GM23338 (cell line): Measurements from ENCODE around the gene JAK3. TPM values are rescaled to one million over a fixed set of nuclear protein-coding genes. Genes with fewer than 3 reads are reported as not detected.

ENCODE experiments used
- CREB1 ChIP-seq: fragments of 250-450 bp; sonication (Bioruptor Pico); IDR thresholded peaks from 2 replicates; pipeline ENCODE4 v1.5.0; 2020; ENCODE audit warnings: low read depth, mild to moderate bottlenecking, moderate library complexity
- EZH2 ChIP-seq: fragments of 200-600 bp; sonication (generic); IDR thresholded peaks from one replicate; pipeline ENCODE4 v1.8.0; 2017; ENCODE audit warnings: antibody characterized with exemption, mild to moderate bottlenecking, low read depth; ENCODE audit not compliant: unreplicated experiment
- NANOG ChIP-seq: IDR thresholded peaks from 2 replicates; pipeline ENCODE4 v1.6.1; 2016; ENCODE audit warnings: antibody characterized with exemption, borderline replicate concordance
- STAT1 ChIP-seq: IDR thresholded peaks from one replicate; pipeline ENCODE4 v1.6.1; 2016; ENCODE audit warnings: antibody characterized with exemption; ENCODE audit not compliant: unreplicated experiment
- ZNF114 ChIP-seq: fragments of 250-450 bp; sonication (Bioruptor Pico); IDR thresholded peaks from 2 replicates; pipeline ENCODE4 v1.5.0; 2020; ENCODE audit warnings: mild to moderate bottlenecking, moderate library complexity
- ZNF331 ChIP-seq: fragments of 250-450 bp; sonication (Bioruptor Pico); IDR thresholded peaks from 2 replicates; pipeline ENCODE4 v1.5.0; 2020; ENCODE audit warnings: low read depth, mild to moderate bottlenecking, moderate library complexity
- polyA plus RNA-seq: library from polyadenylated mRNA; unstranded; fragments of >200 nt; fragmentation: Nextera tagmentation; extraction: Ambion mirVana; gene quantifications from 2 replicates; pipeline ENCODE4 v1.2.1, GENCODE V29; 2016
- total RNA-seq: library from RNA; depleted of rRNA; stranded (reverse); fragments of >200 nt; shearing (Covaris generic); gene quantifications from 2 replicates; pipeline ENCODE4 v1.2.3, GENCODE V29; 2014
- TF ChIP-seq, protein P1 (sequence below): fragments of 250-450 bp; sonication (Bioruptor Pico); IDR thresholded peaks from 2 replicates; pipeline ENCODE4 v1.5.0; 2020; ENCODE audit warnings: mild to moderate bottlenecking, moderate library complexity
- TF ChIP-seq, protein P2 (sequence below): IDR thresholded peaks from one replicate; pipeline ENCODE4 v1.6.1; 2018; ENCODE audit warnings: antibody characterized with exemption; ENCODE audit not compliant: unreplicated experiment

The JAK3 gene
- total and polyA plus RNA-seq, 2 experiments from 2014 or later = 2.9 to 5.4 TPM

DNA sequence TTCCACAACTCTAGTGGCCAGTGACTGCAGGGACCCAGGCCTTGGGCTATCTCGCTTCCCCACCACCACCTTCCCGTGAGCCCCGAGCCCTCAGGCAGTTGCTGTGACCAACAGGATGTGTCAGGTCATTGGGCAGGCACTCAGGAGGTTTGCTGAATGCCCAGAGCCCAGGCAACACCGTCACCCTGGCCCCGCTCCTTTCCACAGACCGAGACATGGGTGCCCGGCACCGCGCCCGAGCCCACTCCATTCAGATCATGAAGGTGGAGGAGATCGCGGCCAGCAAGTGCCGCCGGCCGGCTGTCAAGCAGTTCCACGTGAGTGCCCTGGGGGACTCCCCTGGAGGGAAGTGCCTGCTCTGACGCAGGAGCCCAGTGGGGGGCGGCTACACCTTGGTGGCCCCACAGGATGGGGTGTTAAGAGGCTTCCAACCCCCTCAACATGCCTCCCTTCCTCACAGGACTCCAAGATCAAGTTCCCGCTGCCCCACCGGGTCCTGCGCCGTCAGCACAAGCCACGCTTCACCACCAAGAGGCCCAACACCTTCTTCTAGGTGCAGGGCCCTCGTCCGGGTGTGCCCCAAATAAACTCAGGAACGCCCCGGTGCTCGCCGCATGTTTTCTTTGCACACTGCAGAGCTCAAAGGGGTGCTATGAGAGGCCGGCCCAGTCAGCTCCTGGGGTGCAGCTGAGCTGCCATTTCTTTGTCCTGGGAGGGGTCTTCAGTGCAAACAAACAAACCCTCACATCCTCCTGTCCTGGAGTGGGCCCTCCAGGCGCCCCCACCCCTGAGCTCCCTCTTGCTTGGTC, 15.1 kb upstream of the JAK3 start (continued):
- TF ChIP-seq, protein P1, sequence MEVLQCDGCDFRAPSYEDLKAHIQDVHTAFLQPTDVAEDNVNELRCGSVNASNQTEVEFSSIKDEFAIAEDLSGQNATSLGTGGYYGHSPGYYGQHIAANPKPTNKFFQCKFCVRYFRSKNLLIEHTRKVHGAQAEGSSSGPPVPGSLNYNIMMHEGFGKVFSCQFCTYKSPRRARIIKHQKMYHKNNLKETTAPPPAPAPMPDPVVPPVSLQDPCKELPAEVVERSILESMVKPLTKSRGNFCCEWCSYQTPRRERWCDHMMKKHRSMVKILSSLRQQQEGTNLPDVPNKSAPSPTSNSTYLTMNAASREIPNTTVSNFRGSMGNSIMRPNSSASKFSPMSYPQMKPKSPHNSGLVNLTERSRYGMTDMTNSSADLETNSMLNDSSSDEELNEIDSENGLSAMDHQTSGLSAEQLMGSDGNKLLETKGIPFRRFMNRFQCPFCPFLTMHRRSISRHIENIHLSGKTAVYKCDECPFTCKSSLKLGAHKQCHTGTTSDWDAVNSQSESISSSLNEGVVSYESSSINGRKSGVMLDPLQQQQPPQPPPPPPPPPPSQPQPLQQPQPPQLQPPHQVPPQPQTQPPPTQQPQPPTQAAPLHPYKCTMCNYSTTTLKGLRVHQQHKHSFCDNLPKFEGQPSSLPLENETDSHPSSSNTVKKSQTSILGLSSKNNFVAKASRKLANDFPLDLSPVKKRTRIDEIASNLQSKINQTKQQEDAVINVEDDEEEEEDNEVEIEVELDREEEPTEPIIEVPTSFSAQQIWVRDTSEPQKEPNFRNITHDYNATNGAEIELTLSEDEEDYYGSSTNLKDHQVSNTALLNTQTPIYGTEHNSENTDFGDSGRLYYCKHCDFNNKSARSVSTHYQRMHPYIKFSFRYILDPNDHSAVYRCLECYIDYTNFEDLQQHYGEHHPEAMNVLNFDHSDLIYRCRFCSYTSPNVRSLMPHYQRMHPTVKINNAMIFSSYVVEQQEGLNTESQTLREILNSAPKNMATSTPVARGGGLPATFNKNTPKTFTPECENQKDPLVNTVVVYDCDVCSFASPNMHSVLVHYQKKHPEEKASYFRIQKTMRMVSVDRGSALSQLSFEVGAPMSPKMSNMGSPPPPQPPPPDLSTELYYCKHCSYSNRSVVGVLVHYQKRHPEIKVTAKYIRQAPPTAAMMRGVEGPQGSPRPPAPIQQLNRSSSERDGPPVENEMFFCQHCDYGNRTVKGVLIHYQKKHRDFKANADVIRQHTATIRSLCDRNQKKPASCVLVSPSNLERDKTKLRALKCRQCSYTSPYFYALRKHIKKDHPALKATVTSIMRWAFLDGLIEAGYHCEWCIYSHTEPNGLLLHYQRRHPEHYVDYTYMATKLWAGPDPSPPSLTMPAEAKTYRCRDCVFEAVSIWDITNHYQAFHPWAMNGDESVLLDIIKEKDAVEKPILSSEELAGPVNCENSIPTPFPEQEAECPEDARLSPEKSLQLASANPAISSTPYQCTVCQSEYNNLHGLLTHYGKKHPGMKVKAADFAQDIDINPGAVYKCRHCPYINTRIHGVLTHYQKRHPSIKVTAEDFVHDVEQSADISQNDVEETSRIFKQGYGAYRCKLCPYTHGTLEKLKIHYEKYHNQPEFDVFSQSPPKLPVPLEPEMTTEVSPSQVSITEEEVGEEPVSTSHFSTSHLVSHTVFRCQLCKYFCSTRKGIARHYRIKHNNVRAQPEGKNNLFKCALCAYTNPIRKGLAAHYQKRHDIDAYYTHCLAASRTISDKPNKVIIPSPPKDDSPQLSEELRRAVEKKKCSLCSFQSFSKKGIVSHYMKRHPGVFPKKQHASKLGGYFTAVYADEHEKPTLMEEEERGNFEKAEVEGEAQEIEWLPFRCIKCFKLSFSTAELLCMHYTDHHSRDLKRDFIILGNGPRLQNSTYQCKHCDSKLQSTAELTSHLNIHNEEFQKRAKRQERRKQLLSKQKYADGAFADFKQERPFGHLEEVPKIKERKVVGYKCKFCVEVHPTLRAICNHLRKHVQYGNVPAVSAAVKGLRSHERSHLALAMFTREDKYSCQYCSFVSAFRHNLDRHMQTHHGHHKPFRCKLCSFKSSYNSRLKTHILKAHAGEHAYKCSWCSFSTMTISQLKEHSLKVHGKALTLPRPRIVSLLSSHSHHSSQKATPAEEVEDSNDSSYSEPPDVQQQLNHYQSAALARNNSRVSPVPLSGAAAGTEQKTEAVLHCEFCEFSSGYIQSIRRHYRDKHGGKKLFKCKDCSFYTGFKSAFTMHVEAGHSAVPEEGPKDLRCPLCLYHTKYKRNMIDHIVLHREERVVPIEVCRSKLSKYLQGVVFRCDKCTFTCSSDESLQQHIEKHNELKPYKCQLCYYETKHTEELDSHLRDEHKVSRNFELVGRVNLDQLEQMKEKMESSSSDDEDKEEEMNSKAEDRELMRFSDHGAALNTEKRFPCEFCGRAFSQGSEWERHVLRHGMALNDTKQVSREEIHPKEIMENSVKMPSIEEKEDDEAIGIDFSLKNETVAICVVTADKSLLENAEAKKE (CRISPR knock-in tag) = no peak
- no peak for TF ChIP-seq EZH2
- no peak for TF ChIP-seq CREB1 (CRISPR knock-in tag)
- TF ChIP-seq ZNF114 (CRISPR knock-in tag) = no peak
- no peak for TF ChIP-seq NANOG
- TF ChIP-seq ZNF331 (CRISPR knock-in tag) = no peak
- TF ChIP-seq, protein P2, sequence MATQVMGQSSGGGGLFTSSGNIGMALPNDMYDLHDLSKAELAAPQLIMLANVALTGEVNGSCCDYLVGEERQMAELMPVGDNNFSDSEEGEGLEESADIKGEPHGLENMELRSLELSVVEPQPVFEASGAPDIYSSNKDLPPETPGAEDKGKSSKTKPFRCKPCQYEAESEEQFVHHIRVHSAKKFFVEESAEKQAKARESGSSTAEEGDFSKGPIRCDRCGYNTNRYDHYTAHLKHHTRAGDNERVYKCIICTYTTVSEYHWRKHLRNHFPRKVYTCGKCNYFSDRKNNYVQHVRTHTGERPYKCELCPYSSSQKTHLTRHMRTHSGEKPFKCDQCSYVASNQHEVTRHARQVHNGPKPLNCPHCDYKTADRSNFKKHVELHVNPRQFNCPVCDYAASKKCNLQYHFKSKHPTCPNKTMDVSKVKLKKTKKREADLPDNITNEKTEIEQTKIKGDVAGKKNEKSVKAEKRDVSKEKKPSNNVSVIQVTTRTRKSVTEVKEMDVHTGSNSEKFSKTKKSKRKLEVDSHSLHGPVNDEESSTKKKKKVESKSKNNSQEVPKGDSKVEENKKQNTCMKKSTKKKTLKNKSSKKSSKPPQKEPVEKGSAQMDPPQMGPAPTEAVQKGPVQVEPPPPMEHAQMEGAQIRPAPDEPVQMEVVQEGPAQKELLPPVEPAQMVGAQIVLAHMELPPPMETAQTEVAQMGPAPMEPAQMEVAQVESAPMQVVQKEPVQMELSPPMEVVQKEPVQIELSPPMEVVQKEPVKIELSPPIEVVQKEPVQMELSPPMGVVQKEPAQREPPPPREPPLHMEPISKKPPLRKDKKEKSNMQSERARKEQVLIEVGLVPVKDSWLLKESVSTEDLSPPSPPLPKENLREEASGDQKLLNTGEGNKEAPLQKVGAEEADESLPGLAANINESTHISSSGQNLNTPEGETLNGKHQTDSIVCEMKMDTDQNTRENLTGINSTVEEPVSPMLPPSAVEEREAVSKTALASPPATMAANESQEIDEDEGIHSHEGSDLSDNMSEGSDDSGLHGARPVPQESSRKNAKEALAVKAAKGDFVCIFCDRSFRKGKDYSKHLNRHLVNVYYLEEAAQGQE = no peak
- TF ChIP-seq STAT1 = no peak
